GM21723 (cell line): ENCODE measurements around the gene CHSY3.

ENCODE experiments used
- ATAC-seq: cut with Tn5 transposase; IDR thresholded peaks from one replicate; pipeline ENCODE4 v1.9.1; 2021; ENCODE audit warnings: mild to moderate bottlenecking, moderate library complexity; ENCODE audit not compliant: unreplicated experiment

The CHSY3 gene

DNA sequence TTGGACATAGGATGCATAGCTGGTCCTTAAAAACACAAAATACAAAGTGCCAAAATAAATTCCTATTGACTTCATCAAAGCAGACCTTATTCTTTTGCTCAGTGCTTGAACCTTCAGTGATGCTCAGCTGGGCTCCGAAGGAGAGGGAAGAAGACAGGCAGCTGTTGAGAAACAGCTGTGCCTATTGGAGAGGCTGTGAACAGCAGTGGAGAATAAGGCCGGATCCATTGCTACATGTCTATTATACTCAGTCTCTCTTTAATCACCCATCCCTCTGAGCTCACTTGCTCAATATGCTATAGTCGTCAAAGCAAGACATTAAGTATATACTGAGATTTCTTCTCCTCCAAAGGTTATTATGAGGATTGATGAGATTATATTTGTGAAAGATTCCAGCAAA, 174.4 kb downstream of the CHSY3 start:
- ATAC-seq = no peak

DNA sequence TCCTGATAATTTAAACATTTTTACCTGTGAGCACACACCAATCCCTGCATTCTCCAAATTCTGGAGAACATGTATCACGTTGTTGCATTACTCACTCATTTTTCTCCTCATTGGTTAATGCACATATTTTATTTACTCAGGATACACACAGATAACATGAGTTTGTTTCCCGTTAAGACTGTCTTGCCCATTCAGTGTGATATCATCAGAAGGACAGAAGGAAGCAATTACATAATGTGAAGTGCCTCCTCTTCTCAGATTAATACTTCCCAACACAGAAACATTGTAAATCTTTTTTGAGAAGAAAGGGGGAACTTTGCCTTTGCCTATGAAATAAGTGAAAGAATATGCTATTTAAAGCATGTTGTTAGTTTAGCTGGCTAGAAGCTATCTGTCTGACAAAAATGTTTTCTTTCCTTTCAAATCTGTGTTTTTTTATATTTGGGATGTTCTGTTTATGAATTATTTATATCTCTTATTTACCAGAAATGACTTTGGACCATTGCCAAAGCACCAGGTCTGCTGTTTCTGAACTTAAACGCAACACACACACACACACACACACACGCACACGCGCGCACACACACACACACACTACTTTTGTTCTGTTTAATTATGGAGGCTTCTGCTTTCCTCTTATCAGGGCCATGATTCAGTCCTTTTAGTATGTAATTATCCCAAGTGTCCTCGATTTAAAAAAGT, 186.5 kb downstream of the CHSY3 start:
- ATAC-seq = no peak

DNA sequence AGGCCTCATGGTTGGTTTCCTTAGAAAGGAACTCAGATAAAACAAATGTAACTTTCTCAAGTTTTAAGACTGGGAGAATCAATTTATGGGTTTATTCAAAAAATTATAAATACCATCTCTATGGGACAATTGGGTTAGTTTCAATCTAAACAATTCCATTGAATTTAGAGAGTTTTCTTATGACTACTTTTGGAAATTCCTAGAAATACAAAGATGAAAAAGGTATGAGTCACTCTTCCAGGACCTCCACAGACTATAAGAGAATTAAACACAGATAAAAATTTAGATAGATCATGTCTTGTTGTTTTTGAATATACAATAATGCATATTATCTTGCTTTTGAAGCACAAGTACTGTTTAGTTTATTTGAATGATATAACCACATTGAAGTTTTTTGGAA, 188.7 kb downstream of the CHSY3 start:
- no peak for ATAC-seq

DNA sequence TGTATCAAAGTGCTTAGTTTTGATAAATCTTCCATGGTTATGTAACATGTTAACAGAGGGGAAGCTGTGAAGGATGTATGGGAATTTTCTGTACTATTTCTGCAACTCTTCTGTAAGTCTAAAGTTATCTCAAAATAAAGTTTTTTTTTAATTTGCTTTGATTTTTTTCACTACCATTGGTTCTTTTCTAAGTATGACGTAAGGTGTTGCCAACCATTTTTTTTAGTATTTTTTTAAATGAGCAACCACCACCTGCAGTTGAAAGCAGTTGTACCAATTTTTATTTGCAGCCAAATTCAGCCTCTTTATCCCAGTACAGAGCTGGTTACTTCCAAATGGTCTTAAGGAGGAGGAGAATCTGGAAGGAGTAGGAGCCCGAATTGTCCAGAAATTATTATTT, 192.2 kb downstream of the CHSY3 start:
- no peak for ATAC-seq

DNA sequence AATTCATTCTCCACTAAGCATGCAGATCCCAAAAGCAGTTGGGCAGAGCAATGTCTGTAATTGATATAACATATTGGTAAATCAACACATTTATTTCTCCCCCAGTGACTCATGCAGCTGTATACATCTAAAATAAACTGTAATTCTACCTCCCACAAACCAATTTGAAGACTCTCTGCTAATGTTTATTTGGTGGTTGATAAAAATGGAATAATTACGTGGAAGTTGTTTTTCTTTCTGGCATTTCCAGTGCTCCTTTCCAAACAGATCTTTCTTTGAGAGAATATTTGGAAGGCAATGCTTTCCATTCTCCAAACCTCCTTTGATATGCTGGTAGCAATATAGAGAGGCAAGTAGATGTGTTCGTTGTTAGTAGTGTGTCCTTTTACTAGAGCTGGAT, 194.7 kb downstream of the CHSY3 start:
- no peak for ATAC-seq

DNA sequence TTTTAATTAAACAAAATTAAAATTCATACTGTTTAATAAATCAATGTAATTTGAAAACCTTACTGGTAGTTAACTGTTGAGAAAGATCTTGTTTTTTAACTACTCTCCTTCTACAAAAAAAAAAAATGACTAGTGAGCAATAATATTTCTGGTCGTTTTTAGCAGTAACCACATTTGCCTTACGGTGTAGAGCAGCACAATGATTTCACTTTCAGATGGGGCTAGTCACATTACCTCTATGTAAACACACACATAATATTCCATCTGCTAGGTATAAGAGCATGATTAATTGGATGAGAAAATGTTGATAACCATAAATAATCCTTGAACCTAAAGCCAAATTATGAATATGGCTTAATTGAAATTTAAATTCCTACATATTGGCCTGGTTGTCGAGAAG, 198.1 kb downstream of the CHSY3 start:
- peak; percentile 92 for ATAC-seq

DNA sequence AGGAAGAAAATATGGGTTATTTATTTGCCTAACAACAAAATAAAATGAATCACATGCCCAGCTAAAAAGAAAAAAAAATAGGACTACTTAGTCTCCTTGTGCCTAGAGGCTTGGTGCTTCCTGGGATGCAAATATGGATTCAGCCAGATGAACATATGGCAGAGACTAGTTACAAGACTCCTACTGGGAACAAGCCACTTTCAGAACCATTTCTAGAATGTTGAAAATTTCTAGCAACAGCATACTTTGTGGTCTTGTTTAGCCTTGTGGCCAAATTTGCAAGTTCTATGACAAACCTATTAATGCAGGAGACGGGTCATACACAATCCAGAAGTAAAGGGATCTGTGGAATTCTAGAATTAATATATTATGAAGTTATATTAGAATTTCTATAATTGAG, 198.7 kb downstream of the CHSY3 start:
- ATAC-seq = peak; percentile 37

DNA sequence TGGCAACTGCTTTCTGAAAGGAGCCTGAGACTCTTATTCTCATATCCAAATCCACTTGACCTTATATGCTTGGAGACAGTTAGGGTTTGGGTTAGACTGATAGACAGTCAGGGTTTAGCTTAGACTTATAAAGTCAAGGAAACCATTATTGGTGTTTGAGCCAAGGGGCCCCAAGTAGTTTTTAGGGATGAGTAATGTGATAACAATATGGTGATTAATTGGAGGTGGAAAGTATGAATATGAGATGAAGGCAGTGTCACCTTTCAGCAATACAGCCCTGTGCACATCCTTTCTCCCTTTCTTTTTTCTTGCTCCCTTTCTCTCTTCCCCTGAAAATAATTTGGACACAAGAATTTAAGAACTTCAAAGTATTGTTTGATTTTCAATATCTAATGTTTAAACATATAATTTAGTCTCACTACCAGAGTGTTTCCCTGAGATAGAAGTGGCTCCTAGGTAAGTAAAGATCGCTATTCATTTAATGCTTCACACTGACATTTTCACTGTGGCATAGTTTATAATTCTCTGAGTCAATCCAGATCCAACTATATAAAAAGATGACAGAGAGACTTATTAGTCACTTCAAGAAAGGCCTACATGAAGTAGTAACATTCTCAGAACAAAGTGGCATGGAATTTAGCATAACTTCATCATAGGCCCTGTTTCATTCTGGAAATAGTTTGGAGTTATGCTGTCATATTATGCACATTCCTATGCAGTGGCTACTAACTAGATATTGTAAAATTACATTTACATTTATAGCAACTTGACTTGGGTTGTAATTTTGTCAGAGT, 200.8 kb downstream of the CHSY3 start:
- no peak for ATAC-seq

DNA sequence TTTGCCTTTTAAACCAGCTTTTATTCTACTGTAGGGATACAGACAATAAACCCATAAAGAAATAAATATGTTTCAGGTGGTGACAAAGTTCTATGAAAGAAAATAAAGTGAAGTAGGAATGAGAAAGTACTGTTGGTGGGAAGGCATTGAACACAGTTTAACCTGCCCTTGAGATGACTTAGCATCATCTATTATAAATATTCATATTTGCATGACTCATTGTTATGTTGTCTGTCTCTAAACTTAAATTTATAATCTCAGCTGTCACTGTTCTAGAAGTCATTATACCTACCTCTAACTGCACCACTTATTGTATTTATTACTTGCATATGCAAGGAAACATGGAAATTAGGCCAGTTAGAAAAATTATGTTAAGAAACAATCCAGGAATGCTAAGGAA, 202.2 kb downstream of the CHSY3 start:
- ATAC-seq = no peak

DNA sequence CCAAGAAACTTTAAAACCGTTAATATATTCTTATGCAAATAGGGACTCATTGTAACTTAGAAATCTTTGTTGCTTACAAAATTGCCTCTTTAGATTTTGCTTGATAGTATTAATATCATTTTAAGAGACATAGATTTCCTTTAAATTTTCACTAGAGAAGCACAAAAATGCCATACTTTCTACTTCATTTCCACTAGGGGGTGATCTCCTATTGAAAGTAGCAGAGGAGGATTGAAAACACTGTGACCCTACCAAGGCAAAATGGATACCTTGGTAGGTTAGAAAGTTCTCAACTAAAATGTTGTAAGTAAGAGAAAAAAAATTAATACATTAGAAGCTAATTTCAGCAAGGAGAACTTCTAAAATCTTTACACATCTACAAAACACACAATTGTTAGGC, 204.9 kb downstream of the CHSY3 start:
- peak; percentile 54 for ATAC-seq

DNA sequence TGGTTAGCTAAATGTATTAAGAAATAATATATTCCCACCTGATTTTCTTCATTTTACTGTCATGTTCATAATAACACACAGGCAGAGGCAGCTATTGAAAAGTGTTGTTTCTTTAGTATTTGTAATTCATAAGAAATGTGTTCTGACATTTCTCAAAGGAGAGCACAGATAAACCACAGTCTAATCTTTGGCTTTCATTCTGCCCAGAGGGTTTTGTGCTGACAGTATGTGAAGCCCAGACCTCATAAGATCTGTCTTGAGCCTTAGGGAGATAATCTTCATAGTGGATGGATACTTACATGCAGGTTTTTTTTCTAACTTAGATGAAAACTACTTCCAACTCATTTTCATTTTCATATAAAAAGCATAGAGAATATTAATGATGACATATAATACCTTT, 206.1 kb downstream of the CHSY3 start:
- ATAC-seq = no peak

DNA sequence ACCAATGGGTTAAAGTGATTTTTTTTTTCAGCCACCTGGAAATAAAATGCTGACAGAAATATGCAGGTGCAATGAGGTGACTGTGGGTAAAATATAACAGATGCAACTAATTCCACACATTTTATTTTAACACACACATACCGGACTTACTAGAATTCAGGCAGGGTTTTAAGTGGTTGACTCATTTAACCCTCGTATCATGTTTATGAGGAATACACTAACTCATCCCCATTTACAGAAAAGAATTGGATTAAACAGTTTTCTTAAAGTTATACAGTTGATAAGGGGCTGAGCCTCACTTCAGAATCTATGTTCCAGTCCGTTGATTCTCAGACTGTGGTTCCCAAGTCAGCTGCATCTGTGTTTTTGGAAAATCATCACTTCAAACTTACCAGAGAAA, 207.5 kb downstream of the CHSY3 start:
- ATAC-seq = no peak

DNA sequence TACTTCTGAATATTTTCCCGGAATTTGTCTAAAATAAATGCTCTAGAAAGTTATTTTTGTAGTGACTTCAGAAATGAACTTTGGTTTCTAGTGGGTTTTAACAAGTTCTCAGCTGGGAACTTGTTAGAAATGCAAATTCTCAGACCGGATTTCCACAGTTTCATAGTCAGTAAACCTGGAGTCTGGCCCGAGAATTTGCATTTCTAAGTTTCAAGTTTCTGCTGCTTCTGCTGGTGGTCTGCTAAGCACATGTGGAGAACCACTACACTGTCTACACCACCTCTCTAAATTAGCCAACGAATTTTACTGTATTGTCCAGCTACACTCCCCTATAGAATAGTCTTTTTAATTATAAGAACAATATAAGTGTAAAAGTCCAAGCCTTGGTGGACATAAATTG, 208.0 kb downstream of the CHSY3 start:
- peak; percentile 80 for ATAC-seq

DNA sequence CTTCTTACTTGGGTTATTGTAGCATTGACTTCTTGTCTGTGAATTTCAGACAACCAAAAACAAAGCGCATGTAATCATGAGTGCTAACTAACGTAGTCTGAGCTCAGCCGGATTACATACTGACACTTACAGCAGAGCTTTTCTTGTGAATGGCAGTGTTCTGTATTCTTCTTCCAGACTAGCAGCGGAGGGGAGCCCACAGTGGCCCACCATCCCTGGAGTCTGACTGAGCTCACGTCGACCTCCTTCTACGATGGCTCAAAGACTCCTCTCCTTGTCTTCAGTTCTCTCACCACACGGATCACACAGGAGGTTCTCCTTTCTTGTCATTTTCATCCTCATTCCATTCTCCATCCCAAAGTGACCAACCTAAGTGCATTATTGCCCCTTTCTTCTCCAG, 211.4 kb downstream of the CHSY3 start:
- ATAC-seq = no peak

DNA sequence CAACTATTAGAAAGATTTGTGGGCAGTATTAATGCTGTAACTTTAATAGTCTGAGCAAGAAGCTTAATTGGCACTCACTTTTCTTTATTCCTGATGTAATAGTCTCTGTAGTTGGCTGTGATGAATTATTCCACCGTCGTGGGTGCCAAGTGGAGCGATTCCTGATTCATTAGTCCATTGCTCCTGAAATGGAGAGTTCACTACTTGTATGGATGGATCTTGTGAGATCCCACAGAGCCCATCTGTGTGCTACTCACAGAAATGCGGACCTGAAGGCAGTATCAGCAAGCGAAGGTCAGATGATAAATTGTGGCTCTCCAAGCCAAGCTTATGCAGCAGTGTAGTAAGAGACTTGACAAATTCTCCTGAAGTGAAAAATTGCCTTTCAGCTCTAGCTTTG, 212.2 kb downstream of the CHSY3 start:
- ATAC-seq = no peak

DNA sequence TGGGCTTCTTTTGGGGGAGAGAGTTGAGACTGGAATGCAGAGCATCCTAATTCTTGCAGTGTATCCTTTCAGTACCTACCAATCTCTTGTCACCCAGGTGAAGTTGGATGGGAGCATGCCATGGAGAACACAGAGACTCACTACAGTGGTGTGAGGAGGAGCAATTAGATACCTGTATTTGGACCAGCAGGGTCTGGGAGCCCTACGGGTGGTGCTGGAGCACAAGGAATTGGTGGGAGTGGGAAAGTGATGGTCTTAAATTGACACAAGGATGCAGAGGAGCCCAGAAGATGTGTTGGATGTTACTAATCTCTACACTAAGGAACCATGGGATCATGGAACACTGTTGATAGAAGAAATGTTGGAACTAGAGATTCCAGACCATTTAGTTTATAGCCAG, 212.7 kb downstream of the CHSY3 start:
- ATAC-seq = no peak

DNA sequence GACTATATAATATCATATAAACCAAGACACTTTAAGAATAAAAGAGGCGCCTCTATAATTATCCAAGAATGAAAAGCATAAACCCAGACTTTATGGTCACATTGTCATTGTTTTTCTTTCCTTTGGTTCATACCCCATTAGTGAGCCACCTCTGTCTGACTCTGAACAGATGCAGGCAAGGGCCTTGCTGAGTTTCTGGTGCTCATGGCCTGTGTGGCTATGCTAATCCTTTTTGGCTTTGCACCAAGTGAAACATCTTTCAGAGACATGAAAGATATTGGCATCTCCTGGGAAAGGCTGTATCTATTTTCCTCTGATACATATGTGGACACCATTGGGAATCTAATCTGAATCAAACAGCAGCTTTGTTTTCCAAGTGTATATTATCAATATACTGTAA, 222.5 kb downstream of the CHSY3 start:
- no peak for ATAC-seq

DNA sequence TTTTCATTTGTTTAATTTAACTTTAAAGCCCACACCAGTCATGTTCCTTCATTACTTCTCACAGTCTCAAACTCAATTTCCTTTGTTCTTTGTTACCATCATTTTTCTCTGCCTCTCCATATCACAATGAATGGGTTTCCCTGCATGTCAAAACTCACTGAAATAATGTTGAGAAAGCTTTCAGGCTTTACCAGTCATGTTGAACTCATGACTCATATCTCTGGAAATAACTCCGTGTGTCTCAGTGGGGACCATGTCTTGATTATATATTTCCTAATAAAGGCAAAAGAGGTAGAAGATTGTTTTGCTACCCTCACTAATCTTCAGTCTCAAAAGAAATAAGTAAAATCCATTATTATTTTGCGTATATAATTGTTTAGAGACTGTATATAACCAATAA, 231.2 kb downstream of the CHSY3 start:
- no peak for ATAC-seq

DNA sequence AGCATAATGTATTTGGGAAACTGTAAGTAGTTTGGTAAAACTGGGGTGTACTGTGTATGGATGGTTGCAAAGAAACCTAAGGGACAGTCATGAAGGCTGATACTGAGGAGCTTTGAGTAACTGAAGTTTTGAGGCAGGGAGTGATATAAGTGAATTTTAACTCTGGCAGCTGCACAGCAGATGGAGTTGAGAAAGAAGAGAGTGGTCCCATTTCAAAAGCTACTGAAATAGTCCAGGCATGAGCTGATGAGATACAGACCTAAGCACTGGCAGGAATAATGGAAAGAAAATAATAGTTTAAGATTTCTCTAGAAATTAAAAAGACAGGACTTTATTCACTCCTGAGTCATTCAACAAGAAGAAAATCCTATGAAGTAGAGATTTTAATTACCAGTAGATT, 232.0 kb downstream of the CHSY3 start:
- ATAC-seq = no peak

DNA sequence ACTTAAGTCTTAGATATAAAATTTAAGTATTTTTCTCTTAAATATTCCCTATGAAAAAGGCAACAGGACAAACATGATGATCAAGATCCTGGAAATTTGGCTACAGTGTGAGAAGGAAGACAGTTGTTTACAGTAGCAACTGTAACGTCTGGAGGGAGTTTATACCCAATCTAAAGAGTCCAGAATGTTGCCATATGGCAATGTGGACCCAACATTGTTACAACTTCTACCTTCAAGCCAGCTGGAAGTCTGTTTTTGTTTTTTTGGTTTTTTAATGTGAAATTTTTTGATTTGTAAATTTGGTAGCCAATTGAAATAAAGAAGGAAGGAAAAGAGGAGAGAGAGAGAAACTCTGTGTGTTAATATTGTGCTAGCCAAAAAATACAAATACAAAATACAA, 233.4 kb downstream of the CHSY3 start:
- no peak for ATAC-seq

DNA sequence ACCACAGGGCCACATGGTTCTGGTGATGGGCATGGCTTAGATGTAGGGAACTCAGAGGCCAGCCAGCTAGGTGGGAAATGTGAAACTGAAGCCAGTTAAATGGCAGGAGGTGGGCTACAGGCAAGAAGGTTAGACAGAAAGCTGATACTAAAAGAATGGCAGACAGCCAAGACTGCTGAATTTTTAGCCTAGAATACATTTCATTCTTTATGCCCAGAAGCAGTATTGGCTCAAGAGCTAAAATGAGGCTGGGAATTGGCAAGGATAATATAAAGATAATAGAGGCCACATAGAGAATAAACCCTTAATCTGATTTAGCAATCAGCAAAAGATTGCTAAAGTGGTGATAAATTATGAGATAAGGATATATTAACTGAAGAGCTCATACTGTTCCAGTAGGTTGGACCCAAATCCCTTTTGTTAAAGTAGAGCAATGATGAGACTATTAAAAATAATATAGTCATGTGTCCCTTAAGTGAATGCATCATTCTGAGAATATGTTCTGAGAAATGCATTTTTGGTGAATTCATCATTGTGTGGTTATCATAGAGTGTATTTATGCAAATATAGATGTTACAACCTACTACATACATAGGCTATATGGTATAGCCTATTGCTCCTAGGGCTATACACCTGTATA, 234.3 kb downstream of the CHSY3 start:
- ATAC-seq = no peak

DNA sequence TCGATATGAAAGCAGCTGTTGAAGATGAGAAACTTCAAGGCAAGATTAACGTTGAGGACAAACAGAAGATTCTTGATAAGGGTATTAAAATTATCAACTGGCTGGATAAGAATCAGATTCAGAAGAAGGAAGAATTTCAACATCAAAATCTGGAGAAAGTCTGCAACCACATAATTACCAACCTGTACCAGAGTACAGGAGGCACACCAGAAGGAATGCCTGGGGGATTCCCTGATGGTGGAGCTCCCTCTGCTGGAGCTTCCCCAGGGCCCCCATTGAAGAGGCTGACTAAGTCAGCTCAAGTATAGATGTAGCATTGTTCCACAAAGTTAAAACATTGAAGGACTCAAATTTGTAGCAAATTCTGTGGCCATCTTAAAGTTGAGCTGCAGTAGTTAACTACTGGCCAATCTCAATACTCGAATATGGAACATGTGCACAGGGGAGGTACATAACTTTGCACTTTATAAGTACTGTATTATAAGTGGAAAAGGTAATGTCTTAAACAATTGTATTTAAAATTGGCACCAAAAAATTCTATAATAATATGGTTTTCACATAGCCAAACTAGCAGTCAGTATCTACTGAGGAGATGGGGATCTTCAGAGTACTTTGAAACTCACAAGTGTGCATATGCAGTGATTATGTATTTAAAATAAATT, 237.5 kb downstream of the CHSY3 start:
- peak; percentile 55 for ATAC-seq
